GM12878 (cell line): Measurements from ENCODE around the gene FGR. TPM values are rescaled to one million over a fixed set of nuclear protein-coding genes. Genes with fewer than 3 reads are reported as not detected.

Source experiments
- ATAC-seq: fragments of 200-7000 bp; cut with Tn5 transposase; 3 replicates; pipeline ENCODE4 v1.9.1; 2020; ENCODE audit warnings: mild to moderate bottlenecking, moderate library complexity
- BruUV-seq: library from RNA; stranded (reverse); fragments of 400-500 nt; replicated peaks from 2 replicates; lab custom pipeline; 2021; lab: Mats Ljungman, UMichigan
- CTCF ChIA-PET: fragments of 300-600 bp; sonication (Branson Sonifier 250); formaldehyde crosslinking; extraction: SDS; loops from one replicate; lab custom pipeline; 2021; ENCODE audit warnings: inconsistent platforms; lab: Yijun Ruan, JAX
- POLR2A ChIA-PET: fragments of 350-600 bp; formaldehyde crosslinking; extraction: SDS; loops from one replicate; lab custom pipeline; 2021; ENCODE audit warnings: inconsistent platforms; lab: Charles Lee
- RAD21 ChIA-PET: fragments of 300-600 bp; sonication (Branson Sonifier 250); formaldehyde crosslinking; loops from one replicate; lab custom pipeline; 2023; ENCODE audit warnings: antibody characterized with exemption; ENCODE audit not compliant: unreplicated experiment; lab: Charles Lee
- SMC1A ChIA-PET: fragments of 300-600 bp; sonication (Branson Sonifier 250); formaldehyde crosslinking; loops from one replicate; lab custom pipeline; 2023; ENCODE audit not compliant: unreplicated experiment, uncharacterized antibody; lab: Charles Lee
- DNase-seq: peaks from one replicate; pipeline ENCODE4 v3.0.0-alpha.2; 2011; ENCODE audit warnings: low read depth, low spot score
- FAIRE-seq: peaks from 3 replicates; lab custom pipeline; 2011; peaks lifted over from hg19 to GRCh38; lab: Jason Lieb, UNC
- H2AFZ ChIP-seq: 2 replicates; pipeline ENCODE4 v1.6.0; 2011; ENCODE audit warnings: low read depth, low read length, control low read depth; ENCODE audit not compliant: control insufficient read depth
- H3K27ac ChIP-seq: 2 replicates; pipeline ENCODE4 v1.5.1; 2011; ENCODE audit warnings: control low read depth; ENCODE audit not compliant: control insufficient read depth, insufficient read depth
- H3K27me3 ChIP-seq, 2 experiments: replicated peaks in 1 of 2; 2 replicates each; pipeline versions ENCODE4 v1.6.0 to v1.6.1; 2011; ENCODE audit warnings: low read length in 1 of 2; ENCODE audit not compliant: control insufficient read depth in 2 of 2, insufficient read depth in 2 of 2
- H3K36me3 ChIP-seq, 2 experiments: 2 replicates each; pipeline ENCODE4 v1.5.1; 2011; ENCODE audit warnings: low read length in 1 of 2; ENCODE audit not compliant: control insufficient read depth in 2 of 2, insufficient read depth in 2 of 2
- H3K4me1 ChIP-seq: 2 replicates; pipeline ENCODE4 v1.6.1; 2011; ENCODE audit warnings: mild to moderate bottlenecking, low read length, moderate library complexity, mixed read lengths; ENCODE audit not compliant: control insufficient read depth, insufficient read depth
- H3K4me2 ChIP-seq: 2 replicates; pipeline ENCODE4 v1.6.0; 2011; ENCODE audit warnings: control low read depth; ENCODE audit not compliant: control insufficient read depth, insufficient read depth
- H3K4me3 ChIP-seq: fragments of 200-600 bp; sonication (generic); 2 replicates; pipeline ENCODE4 v1.5.1; 2016
- H3K79me2 ChIP-seq: 2 replicates; pipeline ENCODE4 v1.6.0; 2011; ENCODE audit warnings: low read length; ENCODE audit not compliant: control insufficient read depth, insufficient read depth
- H3K9ac ChIP-seq: 2 replicates; pipeline ENCODE4 v1.8.0; 2011; ENCODE audit warnings: low read length, control low read depth, mixed read lengths; ENCODE audit not compliant: control insufficient read depth, insufficient read depth
- H3K9me3 ChIP-seq: replicated peaks from 3 replicates; pipeline ENCODE4 v1.5.1; 2011; ENCODE audit warnings: mild to moderate bottlenecking, low read length; ENCODE audit not compliant: control insufficient read depth, insufficient read depth
- H4K20me1 ChIP-seq: 2 replicates; pipeline ENCODE4 v1.6.0; 2011; ENCODE audit not compliant: control insufficient read depth, insufficient read depth
- ATF7 ChIP-seq: fragments of 450-650 bp; IDR thresholded peaks from 2 replicates; pipeline ENCODE4 v1.6.1; 2016; ENCODE audit warnings: low read depth, mild to moderate bottlenecking
- BCL11A ChIP-seq: IDR thresholded peaks from 2 replicates; pipeline ENCODE4 v1.6.1; 2011; ENCODE audit warnings: low read depth, low read length
- BHLHE40 ChIP-seq, 2 experiments: fragments of 450-650 bp in 1 of 2; IDR thresholded peaks; 2 replicates each; pipeline ENCODE4 v1.6.1; 2011 to 2017; ENCODE audit warnings: low read depth in 2 of 2, borderline replicate concordance in 1 of 2, improper control_type of control experiment in 1 of 2, low read length in 1 of 2, mild to moderate bottlenecking in 1 of 2
- CBX5 ChIP-seq: sonication (generic); IDR thresholded peaks from 2 replicates; pipeline ENCODE4 v1.6.1; 2016; ENCODE audit warnings: low read depth, moderate library complexity, mild to moderate bottlenecking, inconsistent platforms
- DPF2 ChIP-seq: fragments of 450-650 bp; IDR thresholded peaks from 2 replicates; pipeline ENCODE4 v1.6.1; 2017; ENCODE audit warnings: mild to moderate bottlenecking
- FOXK2 ChIP-seq: fragments of 450-650 bp; IDR thresholded peaks from 2 replicates; pipeline ENCODE4 v1.6.1; 2017; ENCODE audit warnings: mild to moderate bottlenecking, moderate library complexity
- IRF3 ChIP-seq: fragments of 450-650 bp; IDR thresholded peaks from 2 replicates; pipeline ENCODE4 v1.6.1; 2014; ENCODE audit warnings: mild to moderate bottlenecking
- KLF5 ChIP-seq: fragments of 450-650 bp; IDR thresholded peaks from 2 replicates; pipeline ENCODE4 v1.6.1; 2014; ENCODE audit warnings: mild to moderate bottlenecking; ENCODE audit not compliant: partially characterized antibody
- NR2F1 ChIP-seq: fragments of 450-650 bp; conservative IDR thresholded peaks from 2 replicates; pipeline ENCODE4 v1.6.1; 2017; ENCODE audit warnings: mild to moderate bottlenecking
- NRF1 ChIP-seq: conservative IDR thresholded peaks from 2 replicates; pipeline ENCODE4 v1.6.1; 2011; ENCODE audit warnings: mild to moderate bottlenecking, low read depth, low read length, improper control_type of control experiment
- RCOR1 ChIP-seq: conservative IDR thresholded peaks from 2 replicates; pipeline ENCODE4 v1.6.1; 2012; ENCODE audit warnings: low read depth, low read length, improper control_type of control experiment
- REST ChIP-seq: IDR thresholded peaks from 2 replicates; pipeline ENCODE4 v1.6.1; 2012; ENCODE audit warnings: mild to moderate bottlenecking, low read depth, low read length
- RFX5 ChIP-seq: IDR thresholded peaks from 2 replicates; pipeline ENCODE4 v1.6.1; 2011; ENCODE audit warnings: low read depth, low read length, improper control_type of control experiment
- SIX5 ChIP-seq: IDR thresholded peaks from 2 replicates; pipeline ENCODE4 v1.6.1; 2011; ENCODE audit warnings: mild to moderate bottlenecking, low read depth, low read length, moderate library complexity; ENCODE audit not compliant: severe bottlenecking
- SUPT20H ChIP-seq: IDR thresholded peaks from 2 replicates; pipeline ENCODE4 v1.6.1; 2011; ENCODE audit warnings: low read depth, mild to moderate bottlenecking, low read length, moderate library complexity, borderline replicate concordance; ENCODE audit not compliant: control insufficient read depth
- TBL1XR1 ChIP-seq: IDR thresholded peaks from 2 replicates; pipeline ENCODE4 v1.6.1; 2012; ENCODE audit warnings: low read depth, low read length, improper control_type of control experiment
- TCF12 ChIP-seq: IDR thresholded peaks from 2 replicates; pipeline ENCODE4 v1.6.1; 2011; ENCODE audit warnings: low read depth, mild to moderate bottlenecking, low read length
- ZBED1 ChIP-seq: IDR thresholded peaks from 2 replicates; pipeline ENCODE4 v1.6.1; 2016; ENCODE audit warnings: borderline replicate concordance
- WGBS: methylation state at CpG from one replicate; pipeline ENCODE4 v1.1.6; 2016; ENCODE audit warnings: low lambda C conversion rate; ENCODE audit not compliant: insufficient replicate concordance, insufficient coverage; ENCODE audit errors: missing lambda C conversion rate; 5-methylcytosine and 5-hydroxymethylcytosine counted together
- in situ Hi-C: fragments of 300-500 bp; cut with MboI; formaldehyde crosslinking; loops from 9 replicates; pipeline ENCODE4 v1.14.3; 2018; ENCODE audit warnings: mixed read lengths
- intact Hi-C: fragments of 100-400 bp; cut with micrococcal nuclease; formaldehyde crosslinking; loops from one replicate; pipeline ENCODE4 v1.14.2; 2022; ENCODE audit not compliant: unreplicated experiment
- polyA plus RNA-seq, 11 experiments: library from polyadenylated mRNA; depleted of rRNA in 4 of 11; unstranded in 6 of 11; stranded (reverse) in 5 of 11; fragments of >200 nt; fragmentation: Nextera tagmentation in 4 of 11; fragmentation: Illumina TruSeq in 1 of 11; extraction: Ambion mirVana in 4 of 11; extraction: Trizol in 1 of 11; gene quantifications; 1 replicate in 1 of 11; 2 replicates in 10 of 11; pipeline versions ENCODE4 v1.2.1 to v1.2.3, GENCODE V29; 2011 to 2016; ENCODE audit warnings: inconsistent platforms in 2 of 11, missing spikeins in 2 of 11, low read depth in 1 of 11
- total RNA-seq, 4 experiments: library from RNA; depleted of rRNA in 3 of 4; stranded (reverse); fragments of >200 nt in 3 of 4; fragmentation: Illumina TruSeq in 1 of 4; extraction: Trizol in 1 of 4; gene quantifications; 2 replicates each; pipeline versions ENCODE4 v1.2.1 to v1.2.3, GENCODE V29; 2013 to 2021
- TF ChIP-seq, protein P1 (sequence below): IDR thresholded peaks from 2 replicates; pipeline ENCODE4 v1.6.1; 2012; ENCODE audit warnings: low read length, inconsistent platforms

The FGR gene
- total and polyA plus RNA-seq, 10 of the 15 experiments (the other 5 are each of a cell fraction or from before 2014, with no cell fraction given): 10.9 to 193 (median 74.7) TPM

- ATAC-seq (no peak), FAIRE-seq (no peak), DNase-seq (no peak)
- H3K9me3 ChIP-seq: no peaks in the 10 kb centered on the region
- H3K27ac ChIP-seq: no peak overlapping the region
- BruUV-seq: no TSS peak
- H3K9ac ChIP-seq: no peak overlapping the region
- intact Hi-C loops: no loop called here
- H3K4me3 ChIP-seq: no peak overlapping the region
- WGBS: 79% methylated on average over 5 of the region's 5 CpGs
- peaks cover 19% of the 10 kb centered on the region for H3K4me1 ChIP-seq
- no peak for TF ChIP-seq SIX5
- TF ChIP-seq TBL1XR1: no peak
- TF ChIP-seq RFX5: no peak
- TF ChIP-seq BCL11A: no peak
- no peak for TF ChIP-seq ZBED1
- TF ChIP-seq, protein P1, sequence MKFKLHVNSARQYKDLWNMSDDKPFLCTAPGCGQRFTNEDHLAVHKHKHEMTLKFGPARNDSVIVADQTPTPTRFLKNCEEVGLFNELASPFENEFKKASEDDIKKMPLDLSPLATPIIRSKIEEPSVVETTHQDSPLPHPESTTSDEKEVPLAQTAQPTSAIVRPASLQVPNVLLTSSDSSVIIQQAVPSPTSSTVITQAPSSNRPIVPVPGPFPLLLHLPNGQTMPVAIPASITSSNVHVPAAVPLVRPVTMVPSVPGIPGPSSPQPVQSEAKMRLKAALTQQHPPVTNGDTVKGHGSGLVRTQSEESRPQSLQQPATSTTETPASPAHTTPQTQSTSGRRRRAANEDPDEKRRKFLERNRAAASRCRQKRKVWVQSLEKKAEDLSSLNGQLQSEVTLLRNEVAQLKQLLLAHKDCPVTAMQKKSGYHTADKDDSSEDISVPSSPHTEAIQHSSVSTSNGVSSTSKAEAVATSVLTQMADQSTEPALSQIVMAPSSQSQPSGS: no peak
- TF ChIP-seq IRF3: no peak
- no peak for TF ChIP-seq BHLHE40 (IDR thresholded peaks at IDR 0.05; ENCODE audit: borderline replicate concordance in 1 of 2, low read depth in 2 of 2, low read length in 1 of 2)
- TF ChIP-seq REST: no peak
- TF ChIP-seq SUPT20H: no peak
- TF ChIP-seq NR2F1: no peak
- no peak for TF ChIP-seq CBX5
- no peak for TF ChIP-seq FOXK2
- no peak for TF ChIP-seq DPF2
- TF ChIP-seq KLF5: no peak
- TF ChIP-seq RCOR1: no peak
- no peak for TF ChIP-seq TCF12
- TF ChIP-seq NRF1: no peak
- no peak for TF ChIP-seq ATF7
- no peaks in the 10 kb centered on the region for H3K27me3 ChIP-seq
- POLR2A ChIA-PET: interaction anchor here (0.5 to 1.3 kb wide), 7 partner anchors 9 to 46 kb away, joined by 3 to 7 read pairs (median 4); no protein-coding TSS in a partner anchor
- in situ Hi-C loops: no loop called here
- no peak overlapping the region for H3K4me2 ChIP-seq
- no peaks in the 10 kb centered on the region for H3K36me3 ChIP-seq
- RAD21 ChIA-PET: interaction anchor here (1.7 kb wide), 1 partner anchor 15 kb away, joined by 3 read pairs; no protein-coding TSS in a partner anchor
- H4K20me1 ChIP-seq: no peaks in the 10 kb centered on the region
- SMC1A ChIA-PET: interaction anchor here (0.8 to 2.3 kb wide), 2 partner anchors 15 to 39 kb away, joined by 3 to 8 read pairs; no protein-coding TSS in a partner anchor
- no peak overlapping the region for H2AFZ ChIP-seq
- H3K79me2 ChIP-seq: no peaks in the 10 kb centered on the region
- CTCF ChIA-PET: interaction anchor here (0.9 to 4.7 kb wide), 4 partner anchors 8 to 40 kb away, joined by 3 to 41 read pairs (median 8); no protein-coding TSS in a partner anchor
These were observed 12.3 kb upstream of the FGR start for GRCh38 chr1:27647328-27647727.
